MCF 10A (cell line): ENCODE data around the gene KNSTRN. TPM values are rescaled to one million over a fixed set of nuclear protein-coding genes. Genes with fewer than 3 reads are reported as not detected.

ENCODE experiments used
- BruUV-seq: library from RNA; stranded (reverse); fragments of 400-500 nt; replicated peaks from 2 replicates; lab custom pipeline; 2021; lab: Mats Ljungman, UMichigan
- CTCF ChIA-PET: fragments of 300-600 bp; sonication (Branson Sonifier 250); formaldehyde crosslinking; extraction: SDS; loops from one replicate; lab custom pipeline; 2021; ENCODE audit warnings: antibody characterized with exemption, inconsistent platforms; lab: Yijun Ruan, JAX
- POLR2A ChIA-PET: fragments of 300-600, 350-650 bp; sonication (Branson Sonifier 250); formaldehyde crosslinking; extraction: SDS; loops from one replicate; lab custom pipeline; 2020; ENCODE audit warnings: antibody characterized with exemption, inconsistent platforms; lab: Yijun Ruan, JAX
- DNase-seq: peaks from one replicate; pipeline ENCODE4 v3.0.0-alpha.2; 2018; ENCODE audit not compliant: unreplicated experiment
- H3K27ac Mint-ChIP-seq: one replicate; pipeline ENCODE4 v1.8.0; 2022; ENCODE audit warnings: mild to moderate bottlenecking, low read depth, mixed read lengths; ENCODE audit not compliant: unreplicated experiment
- H3K27me3 Mint-ChIP-seq: one replicate; pipeline ENCODE4 v1.8.0; 2022; ENCODE audit warnings: mixed read lengths; ENCODE audit not compliant: insufficient read depth, unreplicated experiment
- H3K36me3 Mint-ChIP-seq: one replicate; pipeline ENCODE4 v1.8.0; 2022; ENCODE audit warnings: mild to moderate bottlenecking, moderate library complexity, mixed read lengths; ENCODE audit not compliant: insufficient read depth, unreplicated experiment
- H3K4me1 Mint-ChIP-seq: one replicate; pipeline ENCODE4 v1.8.0; 2022; ENCODE audit warnings: mixed read lengths; ENCODE audit not compliant: insufficient read depth, unreplicated experiment
- H3K4me3 Mint-ChIP-seq: one replicate; pipeline ENCODE4 v1.8.0; 2022; ENCODE audit warnings: mild to moderate bottlenecking, moderate library complexity, mixed read lengths; ENCODE audit not compliant: unreplicated experiment
- H3K9me3 Mint-ChIP-seq: one replicate; pipeline ENCODE4 v1.8.0; 2022; ENCODE audit warnings: mixed read lengths; ENCODE audit not compliant: unreplicated experiment
- intact Hi-C: fragments of 100-400 bp; cut with micrococcal nuclease; formaldehyde crosslinking; loops from 2 replicates; pipeline ENCODE4 v1.14.1; 2022
- total RNA-seq: library from RNA; stranded (reverse); gene quantifications from 2 replicates; pipeline ENCODE4 v1.2.3, GENCODE V29; 2022
- TF ChIP-seq, protein P1 (sequence below): fragments of 200-600 bp; IDR thresholded peaks from one replicate; pipeline ENCODE4 v1.8.0; 2022; ENCODE audit warnings: antibody characterized with exemption, mild to moderate bottlenecking; ENCODE audit not compliant: unreplicated experiment

The KNSTRN gene
- total RNA-seq, 1 experiment from 2014 or later, result 47.4 TPM

DNA sequence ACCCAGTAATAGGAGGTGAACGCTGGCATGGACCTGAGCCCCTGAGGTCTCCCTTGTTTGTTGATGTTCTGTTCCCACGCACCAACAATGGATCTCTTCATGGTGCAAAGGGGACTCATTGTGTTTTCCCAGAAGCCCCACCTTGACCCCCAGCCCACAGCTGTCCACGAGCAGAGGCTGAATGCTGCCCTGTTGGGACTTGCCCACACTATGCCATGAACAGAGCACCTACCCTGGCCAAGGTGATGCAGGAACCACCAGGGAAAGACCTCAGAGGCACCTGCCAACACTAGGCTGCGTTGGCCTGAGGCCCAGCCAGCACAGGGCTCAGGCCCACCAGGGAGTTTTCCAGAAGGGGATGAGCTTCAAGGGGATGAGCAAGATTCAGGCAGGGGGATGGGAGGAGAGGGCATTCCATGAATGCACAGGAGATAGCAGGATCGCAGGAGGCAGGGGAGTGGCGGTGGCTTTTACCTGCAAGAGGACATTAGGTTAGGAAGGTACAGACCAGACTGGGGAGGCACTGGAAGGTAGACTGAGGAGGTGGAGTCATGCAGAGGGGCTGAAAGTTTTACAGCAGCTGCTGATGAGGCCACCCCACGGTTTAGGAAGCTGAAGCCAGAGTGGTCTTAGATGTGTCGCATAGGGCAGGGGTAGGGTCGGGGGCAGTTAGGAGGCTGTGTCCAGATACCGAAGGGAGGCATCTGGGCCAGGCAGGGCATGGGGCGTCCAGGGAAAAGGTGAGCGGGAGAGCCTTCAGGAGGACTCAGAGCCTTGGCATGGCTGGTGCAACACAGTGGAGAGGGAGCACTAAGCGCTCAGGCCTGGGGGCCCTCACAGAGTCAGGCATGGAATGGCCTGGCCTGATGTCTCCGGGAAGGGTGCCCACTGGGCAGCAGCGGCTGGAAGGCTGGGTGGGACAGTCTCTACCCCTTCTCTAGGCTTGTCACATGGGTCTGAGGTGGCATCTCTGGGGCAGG is 35.7 kb upstream of the KNSTRN start:
- H3K4me1 Mint-ChIP-seq, result peaks cover 30% of the 10 kb centered on the region
- no peaks in the 10 kb centered on the region for H3K36me3 Mint-ChIP-seq
- POLR2A ChIA-PET, result interaction anchor here (0.6 kb wide), 1 partner anchor 286 kb away, joined by 3 read pairs; no protein-coding TSS in a partner anchor

GRCh38 chr15:40347559-40348473 is 34.7 kb upstream of the KNSTRN start:
- TF ChIP-seq, protein P1, sequence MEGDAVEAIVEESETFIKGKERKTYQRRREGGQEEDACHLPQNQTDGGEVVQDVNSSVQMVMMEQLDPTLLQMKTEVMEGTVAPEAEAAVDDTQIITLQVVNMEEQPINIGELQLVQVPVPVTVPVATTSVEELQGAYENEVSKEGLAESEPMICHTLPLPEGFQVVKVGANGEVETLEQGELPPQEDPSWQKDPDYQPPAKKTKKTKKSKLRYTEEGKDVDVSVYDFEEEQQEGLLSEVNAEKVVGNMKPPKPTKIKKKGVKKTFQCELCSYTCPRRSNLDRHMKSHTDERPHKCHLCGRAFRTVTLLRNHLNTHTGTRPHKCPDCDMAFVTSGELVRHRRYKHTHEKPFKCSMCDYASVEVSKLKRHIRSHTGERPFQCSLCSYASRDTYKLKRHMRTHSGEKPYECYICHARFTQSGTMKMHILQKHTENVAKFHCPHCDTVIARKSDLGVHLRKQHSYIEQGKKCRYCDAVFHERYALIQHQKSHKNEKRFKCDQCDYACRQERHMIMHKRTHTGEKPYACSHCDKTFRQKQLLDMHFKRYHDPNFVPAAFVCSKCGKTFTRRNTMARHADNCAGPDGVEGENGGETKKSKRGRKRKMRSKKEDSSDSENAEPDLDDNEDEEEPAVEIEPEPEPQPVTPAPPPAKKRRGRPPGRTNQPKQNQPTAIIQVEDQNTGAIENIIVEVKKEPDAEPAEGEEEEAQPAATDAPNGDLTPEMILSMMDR, result no peak
- intact Hi-C loops, result no loop called here
- no TSS peak for BruUV-seq
- H3K4me1 Mint-ChIP-seq, result peaks cover 28% of the 10 kb centered on the region
- ChIA-PET POLR2A (no interaction called here), CTCF (interaction anchor here (0.6 to 1.8 kb wide), 4 partner anchors 16 to 130 kb away, joined by 3 to 5 read pairs (median 4); no protein-coding TSS in a partner anchor)
- H3K27me3 Mint-ChIP-seq, result no peaks in the 10 kb centered on the region
- no peak overlapping the region for H3K4me3 Mint-ChIP-seq
- H3K27ac Mint-ChIP-seq, result no peak overlapping the region
- no peak for DNase-seq
- H3K36me3 Mint-ChIP-seq, result no peaks in the 10 kb centered on the region
- H3K9me3 Mint-ChIP-seq, result no peaks in the 10 kb centered on the region

More for the DNA sequence above, 35.7 kb upstream of the KNSTRN start:
- no peaks in the 10 kb centered on the region for H3K27me3 Mint-ChIP-seq
- CTCF ChIA-PET, result interaction anchor here (0.7 to 7.6 kb wide), 8 partner anchors 18 to 129 kb away, joined by 3 to 112 read pairs (median 6); partner anchors contain the start of gene INAFM2
- H3K9me3 Mint-ChIP-seq, result no peaks in the 10 kb centered on the region
- no peak for DNase-seq
- intact Hi-C loops, result no loop called here
- H3K27ac Mint-ChIP-seq, result no peak overlapping the region
- BruUV-seq, result no TSS peak
- TF ChIP-seq, protein P1, result no peak
- no peak overlapping the region for H3K4me3 Mint-ChIP-seq

- Mint-ChIP-seq H3K4me3 (no peak overlapping the region), H3K36me3 (no peaks in the 10 kb centered on the region)
- POLR2A ChIA-PET, result no interaction called here
These were observed 34.0 kb upstream of the KNSTRN start for GRCh38 chr15:40348474-40348870.

More at GRCh38 chr15:40348474-40348870, 34.0 kb upstream of the KNSTRN start:
- no peaks in the 10 kb centered on the region for H3K9me3 Mint-ChIP-seq
- H3K4me1 Mint-ChIP-seq, result peaks cover 22% of the 10 kb centered on the region
- no peaks in the 10 kb centered on the region for H3K27me3 Mint-ChIP-seq
- TF ChIP-seq, protein P1, result no peak
- intact Hi-C loops, result no loop called here
- BruUV-seq, result no TSS peak
- H3K27ac Mint-ChIP-seq, result no peak overlapping the region
- CTCF ChIA-PET, result interaction anchor here (0.6 to 1.8 kb wide), 4 partner anchors 17 to 131 kb away, joined by 3 to 5 read pairs (median 4); no protein-coding TSS in a partner anchor
- no peak for DNase-seq
